Right cardiac atrium (tissue), 5 donors: ENCODE data around the gene SULT2B1. TPM values are rescaled to one million over a fixed set of nuclear protein-coding genes. Genes with fewer than 3 reads are reported as not detected.
A peak's percentile ranks its signal among the peaks of the same experiment; 100 is the strongest.

Experiments
- ATAC-seq, 2 donors: fragments of 200-7000 bp; cut with Tn5 transposase; one replicate each; pipeline versions ENCODE4 v1.8.0 to v1.9.1; 2020; ENCODE audit warnings: moderate library complexity in 2 of 2, mild to moderate bottlenecking in 1 of 2
- DNase-seq, 3 donors: peaks; one replicate each; pipeline ENCODE4 v3.0.0-alpha.2; 2020
- H3K27ac ChIP-seq: one replicate; pipeline ENCODE4 v1.5.1; 2013; ENCODE audit warnings: mild to moderate bottlenecking, low read length, control low read depth, moderate library complexity
- H3K27me3 ChIP-seq: one replicate; pipeline ENCODE4 v1.6.1; 2013; ENCODE audit not compliant: control insufficient read depth, insufficient read depth
- H3K4me1 ChIP-seq: one replicate; pipeline ENCODE4 v1.6.1; 2013; ENCODE audit warnings: low read length; ENCODE audit not compliant: control insufficient read depth, insufficient read depth
- H3K4me3 ChIP-seq: one replicate; pipeline ENCODE4 v1.5.1; 2013; ENCODE audit warnings: low read length, control low read depth
- H3K9me3 ChIP-seq: one replicate; pipeline ENCODE4 v1.6.1; 2013; ENCODE audit warnings: low read length; ENCODE audit not compliant: control insufficient read depth
- whole genome bisulfite sequencing: extraction: QIAGEN DNeasy Blood & Tissue Kit; methylation state at CpG from one replicate; pipeline ENCODE4 v1.1.7; 2013; 5-methylcytosine and 5-hydroxymethylcytosine counted together
- intact Hi-C, 4 donors: fragments of 100-400 bp; cut with DNase I; formaldehyde crosslinking; loops; one replicate each; pipeline versions ENCODE4 v1.11.0 to v1.14.0; 2022 to 2023
- polyA plus RNA-seq: library from polyadenylated mRNA; stranded (reverse); fragments of 200-250 nt; gene quantifications from one replicate; pipeline ENCODE4 v1.2.3, GENCODE V29; 2013
- total RNA-seq, 4 donors: library from RNA; stranded (reverse); fragmentation: NEBNext Ultra II Directional; extraction: Animal tissue kit (Norgen Biotek cat#: 25700); gene quantifications; one replicate each; pipeline ENCODE4 v1.2.1, GENCODE V29; 2021
- donor health status: healthy with polysubstance abuse.
- donor health status: DM: no; HTN: yes; CAD: no.
- donor health status: DM: no; HTN: no; CAD: no.
- donor health status: DM: no; HTN: yes; CAD: no; lungs with severe emphysema.
- donor health status: DM: yes; HTN: yes; CAD: no.

The SULT2B1 gene
- total and polyA plus RNA-seq, 5 donors: 0.14 to 0.76 (median 0.25) TPM; not detected in 2

DNA sequence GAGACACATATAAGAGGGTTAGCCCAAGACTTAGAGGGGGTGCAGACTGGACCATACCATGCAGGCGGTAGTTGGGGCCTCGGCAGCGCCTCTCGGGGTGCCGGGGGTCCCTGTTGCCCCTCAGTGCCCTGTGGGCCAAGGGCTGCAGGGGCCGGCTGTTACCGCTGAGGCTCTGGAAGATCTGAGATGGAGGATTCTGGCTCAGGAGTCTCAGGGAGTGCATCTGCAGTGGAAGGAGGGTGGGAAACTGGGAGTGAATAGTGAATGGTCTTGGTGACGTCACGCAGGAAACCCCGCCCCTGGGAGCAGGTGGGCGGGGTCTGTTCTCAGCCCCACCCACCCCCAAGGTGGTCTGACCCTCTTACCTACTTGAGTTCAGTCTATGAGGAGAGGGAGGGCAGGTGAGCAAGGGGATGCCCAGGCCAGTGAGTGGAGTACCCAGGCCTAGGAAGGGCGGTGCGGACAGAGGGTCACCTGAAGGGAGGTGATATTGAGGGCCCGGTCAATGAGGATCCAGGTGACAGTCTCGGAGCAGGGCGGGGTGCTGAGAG lies 86.9 kb downstream of the SULT2B1 start:
- intact Hi-C loops: no loop called here
- 79% methylated on average over 16 of the region's 16 CpGs for WGBS
- H3K4me1 ChIP-seq: peaks cover 6% of the 10 kb centered on the region
- no peak for ATAC-seq
- H3K27ac ChIP-seq: peak overlapping the region; percentile 94
- no peaks in the 10 kb centered on the region for H3K9me3 ChIP-seq
- DNase-seq: peak in 2 of 3 donors; percentile 70 to 76
- no peaks in the 10 kb centered on the region for H3K27me3 ChIP-seq
- no peak overlapping the region for H3K4me3 ChIP-seq

DNA sequence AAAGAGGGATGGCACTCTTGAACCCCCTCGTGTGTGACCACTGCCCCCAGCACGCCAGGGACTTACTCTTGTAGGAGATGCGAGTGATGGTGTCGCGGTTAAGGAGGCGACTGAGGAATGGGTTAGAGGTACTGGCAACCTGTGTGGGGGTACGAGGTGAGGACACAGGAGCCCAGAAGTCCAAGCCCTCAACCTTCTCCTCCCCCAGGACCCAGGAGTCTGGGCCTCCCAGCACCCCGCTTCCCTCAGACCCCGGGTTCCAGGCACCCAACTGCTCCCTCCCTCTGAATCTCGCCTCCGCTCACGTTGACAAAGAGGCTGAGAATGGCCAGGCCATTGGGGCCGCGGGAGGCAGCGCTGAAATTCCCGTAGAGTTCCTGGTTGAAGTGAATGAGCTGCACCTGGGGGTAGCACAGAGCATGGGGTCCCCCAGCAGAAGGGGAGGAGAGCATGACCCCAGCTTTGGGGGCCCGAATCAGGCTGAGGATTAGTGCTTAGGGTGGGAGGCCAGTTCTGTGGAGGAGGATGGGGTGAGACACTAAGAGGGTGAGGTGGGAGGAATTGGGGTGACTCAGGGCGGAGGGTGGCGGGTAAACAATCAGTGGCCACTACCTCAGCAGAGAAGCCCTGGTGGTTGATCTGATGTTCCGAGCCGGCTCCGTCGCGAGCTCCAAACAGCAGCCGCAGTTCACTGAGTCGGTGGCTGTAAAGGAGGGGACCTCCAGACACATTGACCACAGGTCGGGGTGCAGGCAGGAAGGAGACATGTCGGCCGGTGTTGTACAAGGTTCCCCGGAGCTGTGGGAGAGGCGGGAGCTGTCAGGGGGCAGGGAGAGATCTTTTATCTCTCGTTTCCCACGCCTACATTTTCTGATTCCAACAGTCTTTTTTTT lies 87.8 kb downstream of the SULT2B1 start:
- DNase-seq: peak in 2 of 3 donors; percentile 56 to 69
- intact Hi-C loops: loop anchor here in 2 of 4 donors (10.0 kb wide), 1 partner anchor 195 kb away; the partner anchor contains the start of gene HSD17B14 (in 2 of the 2)
- Histone ChIP-seq H3K4me1 (peaks cover 4% of the 10 kb centered on the region), H3K27ac (no peak overlapping the region), H3K9me3 (no peaks in the 10 kb centered on the region), H3K4me3 (no peak overlapping the region), H3K27me3 (no peaks in the 10 kb centered on the region)
- ATAC-seq: no peak
- WGBS: 63% methylated on average over 33 of the region's 33 CpGs

DNA sequence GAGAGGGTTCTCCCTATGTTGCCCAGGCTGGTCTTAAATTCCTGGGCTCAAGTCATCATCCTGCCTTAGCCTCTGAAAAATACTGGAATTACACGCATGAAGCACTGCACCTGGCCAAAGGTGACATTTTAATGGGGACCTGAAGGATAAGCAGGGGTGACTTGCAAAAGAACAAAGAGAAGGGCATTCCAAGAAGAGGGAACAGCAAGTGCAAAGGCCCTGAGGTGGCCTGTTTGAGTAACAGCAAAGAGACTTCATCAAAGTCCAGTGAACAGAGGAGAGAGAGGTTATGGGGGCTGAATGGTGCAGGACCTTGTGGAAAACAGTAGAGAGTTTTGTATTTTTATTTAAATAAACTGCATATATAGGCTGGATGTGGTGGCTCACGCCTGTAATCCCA lies 89.9 kb downstream of the SULT2B1 start:
- Histone ChIP-seq H3K4me1 (no peaks in the 10 kb centered on the region), H3K27ac (no peak overlapping the region), H3K9me3 (no peaks in the 10 kb centered on the region), H3K4me3 (no peak overlapping the region), H3K27me3 (no peaks in the 10 kb centered on the region)
- 94% methylated on average over 2 of the region's 2 CpGs for WGBS
- DNase-seq: no peak
- intact Hi-C loops: loop anchor here in 2 of 4 donors (10.0 kb wide), 1 partner anchor 193 kb away; the partner anchor contains the start of gene HSD17B14 (in 2 of the 2)
- ATAC-seq: no peak

DNA sequence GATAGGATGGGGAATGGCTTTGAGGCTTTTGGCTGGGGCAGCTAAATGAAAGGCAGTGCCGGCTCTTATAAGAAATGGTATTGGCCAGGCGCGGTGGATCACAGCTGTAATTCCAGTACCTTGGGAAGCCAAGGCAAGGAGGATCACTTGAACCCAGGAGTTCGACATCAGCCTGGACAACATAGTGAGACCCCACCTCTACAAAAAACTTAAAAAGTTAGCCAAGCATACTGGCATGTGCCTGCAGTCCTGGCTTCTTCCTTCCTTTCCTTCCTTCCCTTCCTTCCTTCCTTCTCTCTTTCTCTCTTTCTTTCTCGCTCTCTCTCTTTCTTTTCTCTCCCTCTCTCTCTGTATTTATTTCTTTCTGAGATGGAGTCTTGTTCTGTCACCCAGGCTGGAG lies 90.9 kb downstream of the SULT2B1 start:
- Histone ChIP-seq H3K9me3 (no peaks in the 10 kb centered on the region), H3K27me3 (no peaks in the 10 kb centered on the region), H3K27ac (no peak overlapping the region), H3K4me3 (no peak overlapping the region), H3K4me1 (no peaks in the 10 kb centered on the region)
- ATAC-seq: no peak
- 88% methylated on average over 5 of the region's 5 CpGs for WGBS
- intact Hi-C loops: loop anchor here in 2 of 4 donors (10.0 kb wide), 1 partner anchor 192 kb away; the partner anchor contains the start of gene HSD17B14 (in 2 of the 2)
- DNase-seq: no peak

DNA sequence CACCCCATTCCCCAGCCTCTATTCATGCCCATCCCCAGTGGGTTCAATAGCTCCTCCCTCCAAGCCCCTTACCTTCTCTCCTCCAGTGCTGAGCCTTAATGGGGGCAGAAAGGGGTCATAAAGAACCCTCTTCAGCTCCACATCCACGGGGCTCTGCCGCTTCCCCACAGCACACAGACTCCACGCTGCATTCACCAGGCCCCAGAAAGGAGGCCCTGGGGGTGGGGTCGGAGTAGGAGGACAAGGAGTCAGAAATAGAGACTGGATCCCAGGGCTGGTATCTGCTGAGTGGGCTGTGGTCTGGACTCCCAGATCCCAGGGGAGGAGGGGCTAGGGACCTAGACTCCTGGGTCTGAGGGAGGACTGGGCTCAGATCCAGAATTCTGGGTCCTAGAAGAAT lies 92.4 kb downstream of the SULT2B1 start:
- Histone ChIP-seq H3K27ac (no peak overlapping the region), H3K4me3 (no peak overlapping the region), H3K4me1 (no peaks in the 10 kb centered on the region), H3K27me3 (no peaks in the 10 kb centered on the region), H3K9me3 (no peaks in the 10 kb centered on the region)
- DNase-seq (no peak), ATAC-seq (no peak)
- intact Hi-C loops: loop anchor here in 2 of 4 donors (10.0 kb wide), 1 partner anchor 190 kb away; the partner anchor contains the start of gene HSD17B14 (in 2 of the 2)
- 74% methylated on average over 4 of the region's 4 CpGs for WGBS

DNA sequence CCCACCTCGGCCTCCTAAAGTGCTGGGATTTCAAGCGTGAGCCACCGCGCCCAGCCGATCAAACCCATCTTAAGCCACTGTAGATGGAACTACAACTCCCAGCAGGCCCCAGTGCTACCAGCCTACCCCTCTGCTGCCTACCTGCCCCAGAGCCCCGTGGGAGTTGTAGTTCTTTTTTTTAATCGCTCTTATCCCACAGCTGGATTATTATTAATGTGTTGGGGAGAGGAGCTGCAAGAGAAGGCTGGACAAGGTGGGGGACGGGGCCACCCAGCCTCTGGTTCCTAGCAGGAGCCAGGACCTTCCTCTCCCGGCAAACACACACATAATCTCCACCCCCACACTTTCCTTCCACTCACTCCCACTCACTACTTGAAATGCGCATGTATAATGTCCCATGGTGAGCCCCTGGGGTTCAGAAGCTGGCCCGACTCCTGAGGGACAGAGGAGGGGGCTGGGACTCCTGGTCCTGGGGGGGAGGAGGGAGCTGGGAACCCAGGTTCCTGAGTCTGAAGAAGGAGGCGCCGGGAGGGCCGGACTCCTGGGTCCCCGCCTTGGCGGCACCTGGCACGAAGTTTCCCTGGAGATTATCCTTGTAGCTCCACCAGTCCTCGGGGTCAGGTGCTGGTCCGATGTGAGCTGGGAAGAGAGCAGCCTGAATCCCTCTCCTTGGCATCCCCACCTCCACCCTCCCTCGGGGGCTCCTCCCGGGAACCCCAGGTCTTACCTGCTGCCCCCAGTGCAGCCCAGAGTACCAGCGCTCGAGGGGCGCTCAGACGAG lies 93.1 kb downstream of the SULT2B1 start:
- Histone ChIP-seq H3K4me3 (peak overlapping the region; percentile 63), H3K27ac (peak overlapping the region; percentile 18), H3K4me1 (no peaks in the 10 kb centered on the region), H3K9me3 (no peaks in the 10 kb centered on the region), H3K27me3 (no peaks in the 10 kb centered on the region)
- ATAC-seq (peak; percentile 77 to 80), DNase-seq (peak; percentile 79 to 90 (median 85))
- WGBS: 1% methylated on average over 25 of the region's 25 CpGs
- intact Hi-C loops: loop anchor here in 3 of 4 donors (5.0 to 10.0 kb wide), 2 partner anchors 190 to 192 kb away; partner anchors contain the start of gene HSD17B14 (in 3 of the 3)

DNA sequence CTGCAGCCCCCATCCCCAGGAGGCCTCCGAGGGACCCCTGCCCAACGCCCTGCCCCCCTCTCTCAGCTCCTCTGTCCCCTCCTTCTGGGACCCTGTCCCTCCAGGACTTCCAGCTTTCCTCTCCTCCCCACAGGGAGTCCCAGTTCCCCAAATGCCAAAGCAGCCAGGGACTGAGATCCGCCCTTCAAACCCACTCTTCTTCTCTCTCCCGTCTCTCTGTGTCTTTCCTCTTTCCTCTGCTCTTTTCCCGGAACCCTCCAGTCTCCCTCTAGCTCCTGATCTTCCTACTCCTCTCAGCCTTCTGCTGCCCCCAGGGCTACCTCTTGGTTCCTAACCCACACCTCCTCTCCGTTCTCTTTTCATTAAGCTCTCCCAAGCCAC lies 93.6 kb downstream of the SULT2B1 start:
- Histone ChIP-seq H3K27me3 (no peaks in the 10 kb centered on the region), H3K4me3 (peak overlapping the region; percentile 63), H3K27ac (peak overlapping the region; percentile 63), H3K4me1 (no peaks in the 10 kb centered on the region), H3K9me3 (no peaks in the 10 kb centered on the region)
- DNase-seq (peak in 1 of 3 donors; percentile 76), ATAC-seq (peak; percentile 8 to 10)
- intact Hi-C loops: loop anchor here in 3 of 4 donors (5.0 to 10.0 kb wide), 2 partner anchors 189 to 192 kb away; partner anchors contain the start of gene HSD17B14 (in 3 of the 3)
- under 1% methylated on average over 6 of the region's 6 CpGs for WGBS

DNA sequence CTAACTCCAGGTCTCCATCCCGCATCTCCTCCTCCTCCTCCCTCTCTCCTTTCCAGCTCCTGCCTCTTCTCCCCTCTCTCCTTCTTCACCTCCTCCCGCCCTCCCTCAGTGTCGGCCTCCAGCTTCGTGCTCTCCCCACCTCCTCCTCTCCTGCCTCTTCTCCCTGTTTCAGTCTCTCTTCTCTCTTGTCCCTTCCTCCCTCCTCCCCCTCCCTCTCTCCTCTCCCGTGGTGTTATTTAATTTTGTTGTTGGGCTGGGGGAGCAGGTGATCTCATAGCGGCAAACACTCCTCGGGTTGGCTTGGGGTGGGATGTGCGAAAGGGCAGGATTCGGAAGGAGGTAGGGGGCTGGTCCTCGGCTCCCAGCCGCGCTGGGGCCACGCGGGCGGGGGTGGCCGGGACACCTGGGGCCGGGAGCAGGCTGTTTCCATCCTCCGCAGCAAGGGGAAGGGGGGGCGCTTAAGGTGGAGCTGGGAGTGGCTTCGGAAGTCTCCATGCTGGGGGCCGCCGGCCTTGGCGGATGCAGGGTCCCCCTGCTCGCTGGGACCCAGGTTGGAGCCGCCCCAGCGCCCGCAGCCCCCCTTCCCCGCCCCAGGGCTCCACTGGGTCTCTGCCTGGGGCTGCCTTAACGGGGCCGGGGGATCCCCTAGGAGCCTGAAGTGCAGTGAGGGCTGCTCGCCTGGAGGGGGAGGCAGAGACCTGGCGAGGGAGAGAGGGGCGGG lies 94.2 kb downstream of the SULT2B1 start, which contains the start of gene CA11:
TSS of gene CA11 (minus strand) at position 187 of the 721 bp plus-strand sequence. CDS start 555 bp downstream, outside the sequence.
- peak within 1 kb of the TSS; percentile 63 for H3K4me3 ChIP-seq
- intact Hi-C loops: loop anchor here in 3 of 4 donors (5.0 to 10.0 kb wide), 2 partner anchors 189 to 191 kb away; partner anchors contain the start of gene HSD17B14 (in 3 of the 3)
- H3K27ac ChIP-seq: peak within 1 kb of the TSS; percentile 63
- DNase-seq (peak; percentile 89 to 96 (median 96)), ATAC-seq (peak; percentile 92 to 93)
- no peaks in the 10 kb centered on the region for H3K9me3 ChIP-seq
- no peaks in the 10 kb centered on the region for H3K27me3 ChIP-seq
- no peaks in the 10 kb centered on the region for H3K4me1 ChIP-seq
- WGBS: 1% methylated on average over 33 of the region's 33 CpGs

DNA sequence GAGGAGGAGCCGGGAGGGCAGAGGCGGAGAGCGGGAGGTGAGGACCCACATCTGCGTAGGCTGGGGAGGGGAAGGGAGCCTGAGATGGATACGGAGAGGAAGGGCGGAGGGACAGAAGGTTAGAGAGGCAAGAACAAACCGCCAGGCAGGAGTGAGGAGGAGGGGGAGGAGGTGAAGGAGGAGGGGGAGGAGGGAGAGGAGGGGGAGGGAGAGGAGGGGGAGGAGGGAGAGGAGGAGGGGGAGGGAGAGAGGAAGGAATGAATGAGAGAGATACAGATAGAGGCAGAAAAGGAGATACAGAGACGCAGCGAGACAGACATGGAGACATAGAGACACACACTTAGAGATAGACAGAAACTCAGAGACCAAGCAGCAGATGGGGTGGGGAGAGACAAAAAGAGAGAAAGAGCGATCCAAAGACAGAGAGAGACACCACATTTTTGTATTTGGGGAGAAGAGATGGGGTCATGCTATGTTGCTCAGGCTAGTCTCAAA lies 94.8 kb downstream of the SULT2B1 start:
- Histone ChIP-seq H3K4me1 (no peaks in the 10 kb centered on the region), H3K27ac (no peak overlapping the region), H3K27me3 (no peaks in the 10 kb centered on the region), H3K9me3 (no peaks in the 10 kb centered on the region), H3K4me3 (peak overlapping the region; percentile 63)
- DNase-seq (no peak), ATAC-seq (no peak)
- intact Hi-C loops: loop anchor here in 3 of 4 donors (5.0 to 10.0 kb wide), 2 partner anchors 188 to 191 kb away; partner anchors contain the start of gene HSD17B14 (in 3 of the 3)
- WGBS: 12% methylated on average over 8 of the region's 10 CpGs
